ENCODE measurements around the gene JAG1. TPM values are rescaled to one million over a fixed set of nuclear protein-coding genes. Genes with fewer than 3 reads are reported as not detected.
A peak's percentile ranks its signal among the peaks of the same experiment; 100 is the strongest.

Gene JAG1
- total RNA-seq, 2 donors from 2014 or later, result 6.8 to 19.7 TPM

- Histone ChIP-seq H3K9ac (ENCODE audit: extremely low read depth, low read length, poor library complexity, severe bottlenecking) (no peak overlapping the region), H3K36me3 (ENCODE audit: control insufficient read depth, insufficient read depth, low read length) (no peaks in the 10 kb centered on the region), H3K27me3 (ENCODE audit: control insufficient read depth, insufficient read depth, low read length, poor library complexity, severe bottlenecking) (peaks cover 59% of the 10 kb centered on the region), H3K27ac (ENCODE audit: low read depth, low read length) (peak overlapping the region; percentile 84), H3K4me3 (ENCODE audit: low read length) (peak overlapping the region; percentile 85), H3K9me3 (ENCODE audit: control insufficient read depth, low read length) (no peaks in the 10 kb centered on the region), H3K4me1 (ENCODE audit: control insufficient read depth, insufficient read depth, low read length) (peaks cover 3% of the 10 kb centered on the region)
- Mint-ChIP-seq H3K4me1 (peaks cover 25% of the 10 kb centered on the region), H3K4me3 (peak overlapping the region; percentile 81), H3K36me3 (ENCODE audit: low read depth) (peaks cover 2% of the 10 kb centered on the region), H3K27me3 (ENCODE audit: insufficient read depth) (peaks cover 59% of the 10 kb centered on the region), H3K27ac (no peak overlapping the region), H3K9me3 (no peaks in the 10 kb centered on the region)
- 16 to 26% methylated on average over 3 to 13 of the region's 13 CpGs for WGBS, 2 experiments (ENCODE audit: insufficient coverage in 1 of 2, insufficient read length in 1 of 2)
- DNase-seq, result peak; percentile 88
- TF ChIP-seq, protein P1, sequence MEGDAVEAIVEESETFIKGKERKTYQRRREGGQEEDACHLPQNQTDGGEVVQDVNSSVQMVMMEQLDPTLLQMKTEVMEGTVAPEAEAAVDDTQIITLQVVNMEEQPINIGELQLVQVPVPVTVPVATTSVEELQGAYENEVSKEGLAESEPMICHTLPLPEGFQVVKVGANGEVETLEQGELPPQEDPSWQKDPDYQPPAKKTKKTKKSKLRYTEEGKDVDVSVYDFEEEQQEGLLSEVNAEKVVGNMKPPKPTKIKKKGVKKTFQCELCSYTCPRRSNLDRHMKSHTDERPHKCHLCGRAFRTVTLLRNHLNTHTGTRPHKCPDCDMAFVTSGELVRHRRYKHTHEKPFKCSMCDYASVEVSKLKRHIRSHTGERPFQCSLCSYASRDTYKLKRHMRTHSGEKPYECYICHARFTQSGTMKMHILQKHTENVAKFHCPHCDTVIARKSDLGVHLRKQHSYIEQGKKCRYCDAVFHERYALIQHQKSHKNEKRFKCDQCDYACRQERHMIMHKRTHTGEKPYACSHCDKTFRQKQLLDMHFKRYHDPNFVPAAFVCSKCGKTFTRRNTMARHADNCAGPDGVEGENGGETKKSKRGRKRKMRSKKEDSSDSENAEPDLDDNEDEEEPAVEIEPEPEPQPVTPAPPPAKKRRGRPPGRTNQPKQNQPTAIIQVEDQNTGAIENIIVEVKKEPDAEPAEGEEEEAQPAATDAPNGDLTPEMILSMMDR (conservative IDR thresholded peaks at IDR 0.05), result peak; percentile 60
These were observed 2.4 kb downstream of the JAG1 start for GRCh38 chr20:10671221-10671918.

DNA sequence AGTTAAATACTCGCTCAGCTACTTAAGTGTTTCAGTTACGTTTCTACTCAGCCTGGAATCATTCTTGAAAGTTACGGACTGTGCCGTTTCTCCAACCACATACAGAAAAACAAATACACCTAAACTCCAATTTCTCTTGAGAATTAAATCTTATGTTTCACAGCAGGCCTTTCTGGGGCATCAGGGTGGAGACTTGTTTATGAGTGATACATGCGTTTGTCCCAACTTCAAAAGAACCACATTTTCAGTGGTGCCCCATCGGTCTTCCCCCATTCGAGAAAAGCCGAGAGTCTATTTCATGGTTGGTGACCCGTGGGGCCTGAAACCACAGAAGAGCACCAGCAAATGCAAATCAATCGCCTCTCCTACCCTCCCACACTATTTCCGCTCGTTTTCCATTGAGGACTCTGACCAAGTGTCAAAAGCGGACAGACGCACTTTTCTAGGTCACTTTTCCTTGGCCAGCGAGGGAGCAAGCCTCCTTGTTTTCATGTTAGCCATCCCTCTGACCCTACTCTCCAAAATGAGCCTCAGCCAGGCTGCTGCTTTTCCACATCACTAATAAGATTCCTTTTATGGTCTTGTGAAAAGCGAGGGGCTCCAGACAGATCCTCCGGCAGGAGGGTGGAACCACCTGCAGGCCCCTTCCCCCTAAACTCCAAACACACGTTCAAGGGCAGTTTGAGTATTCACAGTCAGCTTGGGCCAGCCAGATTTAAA is 3.1 kb downstream of the JAG1 start:
- Histone ChIP-seq H3K9ac (ENCODE audit: extremely low read depth, low read length, poor library complexity, severe bottlenecking) (no peak overlapping the region), H3K4me1 (ENCODE audit: control insufficient read depth, insufficient read depth, low read length) (peaks cover 3% of the 10 kb centered on the region), H3K9me3 (ENCODE audit: control insufficient read depth, low read length) (no peaks in the 10 kb centered on the region), H3K27me3 (ENCODE audit: control insufficient read depth, insufficient read depth, low read length, poor library complexity, severe bottlenecking) (peaks cover 59% of the 10 kb centered on the region), H3K4me3 (ENCODE audit: low read length) (peak overlapping the region; percentile 85), H3K27ac (ENCODE audit: low read depth, low read length) (peak overlapping the region; percentile 42), H3K36me3 (ENCODE audit: control insufficient read depth, insufficient read depth, low read length) (no peaks in the 10 kb centered on the region)
- no peak overlapping the region for H3K27ac Mint-ChIP-seq
- no peak for DNase-seq
- TF ChIP-seq, protein P1 (conservative IDR thresholded peaks at IDR 0.05), result no peak
- WGBS, 2 experiments (ENCODE audit: insufficient coverage in 1 of 2, insufficient read length in 1 of 2), result 63 to 69% methylated on average over 14 to 18 of the region's 18 CpGs
- H3K4me3 Mint-ChIP-seq, result peak overlapping the region; percentile 81
- peaks cover 2% of the 10 kb centered on the region for H3K36me3 Mint-ChIP-seq (ENCODE audit: low read depth)
- peaks cover 31% of the 10 kb centered on the region for H3K4me1 Mint-ChIP-seq
- peaks cover 61% of the 10 kb centered on the region for H3K27me3 Mint-ChIP-seq (ENCODE audit: insufficient read depth)
- H3K9me3 Mint-ChIP-seq, result no peaks in the 10 kb centered on the region

- Mint-ChIP-seq H3K4me3 (no peak overlapping the region), H3K9me3 (no peaks in the 10 kb centered on the region), H3K36me3 (ENCODE audit: low read depth) (peaks cover 2% of the 10 kb centered on the region), H3K27me3 (ENCODE audit: insufficient read depth) (peaks cover 56% of the 10 kb centered on the region), H3K27ac (no peak overlapping the region), H3K4me1 (peaks cover 32% of the 10 kb centered on the region)
- peaks cover 2% of the 10 kb centered on the region for H3K4me1 ChIP-seq (ENCODE audit: control insufficient read depth, insufficient read depth, low read length)
- WGBS, 2 experiments (ENCODE audit: insufficient coverage in 1 of 2, insufficient read length in 1 of 2), result 77 to 91% methylated on average over 2 to 6 of the region's 6 CpGs
- H3K4me3 ChIP-seq (ENCODE audit: low read length), result no peak overlapping the region
- TF ChIP-seq, protein P1 (conservative IDR thresholded peaks at IDR 0.05), result no peak
- H3K36me3 ChIP-seq (ENCODE audit: control insufficient read depth, insufficient read depth, low read length), result no peaks in the 10 kb centered on the region
- no peak overlapping the region for H3K27ac ChIP-seq (ENCODE audit: low read depth, low read length)
- H3K9me3 ChIP-seq (ENCODE audit: control insufficient read depth, low read length), result no peaks in the 10 kb centered on the region
- H3K9ac ChIP-seq (ENCODE audit: extremely low read depth, low read length, poor library complexity, severe bottlenecking), result no peak overlapping the region
- peaks cover 60% of the 10 kb centered on the region for H3K27me3 ChIP-seq (ENCODE audit: control insufficient read depth, insufficient read depth, low read length, poor library complexity, severe bottlenecking)
- DNase-seq, result no peak
These were observed 3.9 kb downstream of the JAG1 start for GRCh38 chr20:10669843-10670446.
